ENCODE results near the gene IGFLR1. TPM values are rescaled to one million over a fixed set of nuclear protein-coding genes. Genes with fewer than 3 reads are reported as not detected.

The IGFLR1 gene
- total RNA-seq, 6 experiments from 2014 or later = 16.3 to 58.9 (median 29.3) TPM

DNA sequence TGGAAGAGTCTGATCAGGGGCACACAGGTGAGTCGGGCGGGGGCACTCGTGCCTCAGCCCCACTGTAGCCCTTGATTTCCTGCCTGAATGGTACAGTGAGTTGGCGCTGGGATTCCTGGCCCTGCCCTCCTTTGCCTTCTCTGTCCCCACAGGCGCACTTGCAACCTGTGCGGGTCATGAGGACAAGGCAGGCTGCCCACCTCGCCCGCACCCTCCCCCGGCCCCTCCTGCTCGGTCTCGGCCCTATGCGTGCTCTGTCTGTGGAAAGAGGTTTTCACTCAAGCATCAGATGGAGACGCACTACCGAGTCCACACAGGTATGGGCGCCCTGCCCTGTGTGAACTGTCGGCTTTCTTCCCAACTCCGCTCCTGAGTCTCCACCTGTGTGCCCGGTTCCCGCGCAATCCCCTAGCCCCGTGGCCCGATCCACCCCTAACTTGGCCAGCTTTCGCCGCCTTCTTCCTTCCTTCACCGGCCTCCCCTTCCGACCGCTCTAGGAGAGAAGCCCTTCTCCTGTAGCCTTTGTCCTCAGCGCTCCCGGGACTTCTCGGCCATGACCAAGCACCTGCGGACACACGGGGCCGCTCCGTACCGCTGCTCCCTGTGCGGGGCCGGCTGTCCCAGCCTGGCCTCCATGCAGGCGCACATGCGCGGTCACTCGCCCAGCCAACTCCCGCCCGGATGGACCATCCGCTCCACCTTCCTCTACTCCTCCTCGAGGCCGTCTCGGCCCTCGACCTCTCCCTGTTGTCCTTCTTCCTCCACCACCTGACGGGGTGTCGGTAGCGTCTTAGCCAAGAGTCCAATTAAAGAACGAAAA, 26.1 kb downstream of the IGFLR1 start:
- under 1% methylated on average over 40 of the region's 52 CpGs for WGBS (ENCODE audit: insufficient coverage, low coverage, low lambda C conversion rate, missing lambda C conversion rate)
- H3K36me3 ChIP-seq = no peaks in the 10 kb centered on the region
- TF ChIP-seq POLR2A (IDR thresholded peaks at IDR 0.05) = no peak
- TF ChIP-seq, protein P1, sequence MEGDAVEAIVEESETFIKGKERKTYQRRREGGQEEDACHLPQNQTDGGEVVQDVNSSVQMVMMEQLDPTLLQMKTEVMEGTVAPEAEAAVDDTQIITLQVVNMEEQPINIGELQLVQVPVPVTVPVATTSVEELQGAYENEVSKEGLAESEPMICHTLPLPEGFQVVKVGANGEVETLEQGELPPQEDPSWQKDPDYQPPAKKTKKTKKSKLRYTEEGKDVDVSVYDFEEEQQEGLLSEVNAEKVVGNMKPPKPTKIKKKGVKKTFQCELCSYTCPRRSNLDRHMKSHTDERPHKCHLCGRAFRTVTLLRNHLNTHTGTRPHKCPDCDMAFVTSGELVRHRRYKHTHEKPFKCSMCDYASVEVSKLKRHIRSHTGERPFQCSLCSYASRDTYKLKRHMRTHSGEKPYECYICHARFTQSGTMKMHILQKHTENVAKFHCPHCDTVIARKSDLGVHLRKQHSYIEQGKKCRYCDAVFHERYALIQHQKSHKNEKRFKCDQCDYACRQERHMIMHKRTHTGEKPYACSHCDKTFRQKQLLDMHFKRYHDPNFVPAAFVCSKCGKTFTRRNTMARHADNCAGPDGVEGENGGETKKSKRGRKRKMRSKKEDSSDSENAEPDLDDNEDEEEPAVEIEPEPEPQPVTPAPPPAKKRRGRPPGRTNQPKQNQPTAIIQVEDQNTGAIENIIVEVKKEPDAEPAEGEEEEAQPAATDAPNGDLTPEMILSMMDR (IDR thresholded peaks at IDR 0.05) = no peak
- intact Hi-C loops (cut with DNase I) = no loop called here
- ATAC-seq = peak; percentile 45 to 61 (median 50)
- DNase-seq = peak; percentile 80 to 84 (median 81)
- peak overlapping the region; percentile 88 to 95 (median 92) for H3K4me3 ChIP-seq
- H3K27ac ChIP-seq = peak overlapping the region; percentile 72 to 91 (median 88)
- no peaks in the 10 kb centered on the region for H3K27me3 ChIP-seq
- peaks cover 0 to 21% (median 6%) of the 10 kb centered on the region in 4 donors for H3K4me1 ChIP-seq
- no peaks in the 10 kb centered on the region for H3K9me3 ChIP-seq

DNA sequence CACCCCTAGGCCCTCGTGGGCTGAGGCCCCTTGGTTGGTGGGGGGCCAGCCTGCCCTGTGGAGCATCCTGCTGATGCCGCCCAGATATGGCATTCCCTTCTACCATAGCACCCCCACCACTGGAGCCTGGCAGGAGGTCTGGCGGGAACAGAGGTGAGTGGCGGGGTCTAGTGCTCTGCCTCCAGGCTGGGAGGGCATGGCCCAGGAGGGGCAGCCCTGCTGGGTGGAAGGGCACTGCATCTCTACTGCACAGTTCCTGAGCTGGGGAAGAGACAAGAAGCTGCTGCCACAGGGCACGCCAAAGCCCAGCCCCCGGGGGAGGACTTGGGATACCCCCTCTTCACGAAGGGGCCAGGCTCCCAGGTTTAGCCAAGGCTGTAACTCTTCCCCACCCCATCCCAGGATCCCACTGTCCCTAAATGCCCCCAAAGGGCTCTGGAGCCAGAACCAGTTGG, 26.9 kb downstream of the IGFLR1 start:
- DNase-seq = peak in 1 of 3 donors; percentile 21
- no peaks in the 10 kb centered on the region for H3K9me3 ChIP-seq
- H3K4me3 ChIP-seq = no peak overlapping the region
- H3K36me3 ChIP-seq = no peaks in the 10 kb centered on the region
- ATAC-seq = no peak
- H3K4me1 ChIP-seq = peaks cover 0 to 21% (median 6%) of the 10 kb centered on the region in 4 donors
- WGBS (ENCODE audit: insufficient coverage, low coverage, low lambda C conversion rate, missing lambda C conversion rate) = 40% methylated on average over 1 of the region's 7 CpGs
- H3K27ac ChIP-seq = no peak overlapping the region
- TF ChIP-seq, protein P1 (IDR thresholded peaks at IDR 0.05) = no peak
- TF ChIP-seq POLR2A (IDR thresholded peaks at IDR 0.05) = no peak
- intact Hi-C loops (cut with DNase I) = no loop called here
- no peaks in the 10 kb centered on the region for H3K27me3 ChIP-seq

DNA sequence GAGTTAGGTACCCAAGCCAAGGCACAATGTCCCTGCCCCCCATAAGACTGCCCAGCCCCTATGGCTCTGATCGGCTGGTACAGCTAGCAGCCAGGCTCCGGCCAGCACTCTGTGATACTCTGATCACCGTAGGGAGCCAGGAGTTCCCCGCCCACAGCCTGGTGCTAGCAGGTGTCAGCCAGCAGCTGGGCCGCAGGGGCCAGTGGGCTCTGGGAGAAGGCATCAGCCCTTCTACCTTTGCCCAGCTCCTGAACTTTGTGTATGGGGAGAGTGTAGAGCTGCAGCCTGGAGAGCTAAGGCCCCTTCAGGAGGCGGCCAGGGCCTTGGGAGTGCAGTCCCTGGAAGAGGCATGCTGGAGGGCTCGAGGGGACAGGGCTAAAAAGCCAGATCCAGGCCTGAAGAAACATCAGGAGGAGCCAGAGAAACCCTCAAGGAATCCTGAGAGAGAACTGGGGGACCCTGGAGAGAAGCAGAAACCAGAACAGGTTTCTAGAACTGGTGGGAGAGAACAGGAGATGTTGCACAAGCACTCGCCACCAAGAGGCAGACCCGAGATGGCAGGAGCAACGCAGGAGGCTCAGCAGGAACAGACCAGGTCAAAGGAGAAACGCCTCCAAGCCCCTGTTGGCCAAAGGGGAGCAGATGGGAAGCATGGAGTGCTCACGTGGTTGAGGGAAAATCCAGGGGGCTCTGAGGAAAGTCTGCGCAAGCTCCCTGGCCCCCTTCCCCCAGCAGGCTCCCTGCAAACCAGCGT, 27.5 kb downstream of the IGFLR1 start:
- Histone ChIP-seq H3K4me1 (peaks cover 0 to 17% (median 6%) of the 10 kb centered on the region in 4 donors), H3K27ac (no peak overlapping the region), H3K36me3 (no peaks in the 10 kb centered on the region), H3K27me3 (no peaks in the 10 kb centered on the region), H3K9me3 (no peaks in the 10 kb centered on the region), H3K4me3 (no peak overlapping the region)
- no peak for TF ChIP-seq POLR2A (IDR thresholded peaks at IDR 0.05)
- TF ChIP-seq, protein P1 (IDR thresholded peaks at IDR 0.05) = no peak
- ATAC-seq = no peak
- intact Hi-C loops (cut with DNase I) = no loop called here
- DNase-seq = no peak
- 32% methylated on average over 3 of the region's 14 CpGs for WGBS (ENCODE audit: insufficient coverage, low coverage, low lambda C conversion rate, missing lambda C conversion rate)

DNA sequence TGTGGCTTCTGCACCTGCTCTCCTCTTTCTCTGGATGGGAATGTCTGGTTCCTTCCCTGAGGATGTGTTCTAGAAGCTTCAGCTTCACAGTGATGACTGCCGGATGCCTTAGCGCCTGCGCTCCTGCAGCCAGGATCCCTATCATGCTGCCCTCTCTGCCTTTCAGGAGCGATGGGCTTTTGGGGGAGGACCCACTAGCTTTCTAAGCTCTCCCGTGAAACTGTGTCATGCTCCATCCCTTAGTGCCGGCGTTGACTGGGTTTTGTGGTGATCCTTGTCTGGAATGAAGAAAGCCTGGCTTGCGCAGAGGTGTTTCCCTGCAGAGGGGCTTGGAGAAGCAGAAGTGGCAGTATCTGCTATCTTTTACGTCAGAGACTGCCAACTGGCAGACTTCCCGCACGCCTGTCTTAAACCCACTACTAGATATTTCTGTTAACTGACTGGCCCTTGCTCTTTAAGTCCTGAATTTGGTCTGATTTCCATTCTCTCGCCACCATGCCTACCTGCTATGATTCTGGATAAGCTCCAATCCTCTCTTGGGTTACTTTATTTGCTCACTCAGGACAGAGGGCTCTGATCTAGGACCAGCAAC, 28.3 kb downstream of the IGFLR1 start:
- WGBS (ENCODE audit: insufficient coverage, low coverage, low lambda C conversion rate, missing lambda C conversion rate) = 59% methylated on average over 7 of the region's 12 CpGs
- peaks cover 0 to 12% (median 5%) of the 10 kb centered on the region in 4 donors for H3K4me1 ChIP-seq
- H3K36me3 ChIP-seq = no peaks in the 10 kb centered on the region
- H3K27me3 ChIP-seq = no peaks in the 10 kb centered on the region
- no peak for DNase-seq
- H3K9me3 ChIP-seq = no peaks in the 10 kb centered on the region
- no peak overlapping the region for H3K27ac ChIP-seq
- no peak overlapping the region for H3K4me3 ChIP-seq
- no peak for ATAC-seq
- no peak for TF ChIP-seq POLR2A (IDR thresholded peaks at IDR 0.05)
- TF ChIP-seq, protein P1 (IDR thresholded peaks at IDR 0.05) = no peak
- intact Hi-C loops (cut with DNase I) = no loop called here
